MM.1S (cell line): Measurements from ENCODE around the gene TMEM167B.

Experiments
- DNase-seq: peaks from one replicate; pipeline ENCODE4 v3.0.0-alpha.2; 2015
- H2AFZ ChIP-seq: fragments of 300-600 bp; sonication (generic); 2 replicates; pipeline ENCODE4 v1.6.0; 2016; ENCODE audit warnings: antibody characterized with exemption, low read length
- H3F3A ChIP-seq: fragments of 300-600 bp; sonication (generic); 2 replicates; pipeline ENCODE4 v1.6.1; 2016; ENCODE audit warnings: mild to moderate bottlenecking, antibody characterized with exemption, low read length, moderate library complexity, mixed read lengths; ENCODE audit not compliant: insufficient read depth
- H3K27ac ChIP-seq: fragments of 300-600 bp; sonication (generic); 2 replicates; pipeline ENCODE4 v1.5.1; 2016; ENCODE audit warnings: mild to moderate bottlenecking, low read length
- H3K27me3 ChIP-seq: fragments of 300-600 bp; sonication (generic); replicated peaks from 2 replicates; pipeline ENCODE4 v1.6.0; 2016; ENCODE audit warnings: low read length; ENCODE audit not compliant: insufficient read depth
- H3K36me3 ChIP-seq: fragments of 300-600 bp; sonication (generic); replicated peaks from 2 replicates; pipeline ENCODE4 v1.6.1; 2016; ENCODE audit warnings: mild to moderate bottlenecking, low read length, mixed read lengths; ENCODE audit not compliant: insufficient read depth
- H3K4me1 ChIP-seq: fragments of 300-600 bp; sonication (generic); 2 replicates; pipeline ENCODE4 v1.6.1; 2016; ENCODE audit warnings: low read length, mixed read lengths
- H3K4me2 ChIP-seq: fragments of 300-600 bp; sonication (generic); 2 replicates; pipeline ENCODE4 v1.6.0; 2016; ENCODE audit warnings: low read depth, low read length
- H3K4me3 ChIP-seq: fragments of 300-600 bp; sonication (generic); 2 replicates; pipeline ENCODE4 v1.5.1; 2016; ENCODE audit warnings: low read length, mixed read lengths
- H3K79me2 ChIP-seq: fragments of 300-600 bp; sonication (generic); 2 replicates; pipeline ENCODE4 v1.6.1; 2016; ENCODE audit warnings: mixed run types, low read length, mixed read lengths
- H3K9ac ChIP-seq: fragments of 300-600 bp; sonication (generic); 2 replicates; pipeline ENCODE4 v1.6.1; 2016; ENCODE audit warnings: low read length, mixed read lengths
- H3K9me2 ChIP-seq: fragments of 300-600 bp; sonication (generic); replicated peaks from 2 replicates; pipeline ENCODE4 v1.6.1; 2016; ENCODE audit warnings: mild to moderate bottlenecking, low read length, mixed read lengths; ENCODE audit not compliant: insufficient read depth
- H3K9me3 ChIP-seq: fragments of 300-600 bp; sonication (generic); replicated peaks from 2 replicates; pipeline ENCODE4 v1.6.1; 2016; ENCODE audit warnings: mild to moderate bottlenecking, low read length, mixed read lengths; ENCODE audit not compliant: insufficient read depth
- H4K20me1 ChIP-seq: fragments of 300-600 bp; sonication (generic); 2 replicates; pipeline ENCODE4 v1.6.1; 2016; ENCODE audit warnings: mild to moderate bottlenecking, low read length, moderate library complexity, mixed read lengths; ENCODE audit not compliant: insufficient read depth
- EZH2 ChIP-seq: fragments of 300-600 bp; sonication (generic); optimal IDR thresholded peaks from 2 replicates; pipeline ENCODE3; 2017; ENCODE audit warnings: low read depth, mild to moderate bottlenecking, antibody characterized with exemption, low read length, mixed read lengths
- EZH2phosphoT487 ChIP-seq: fragments of 300-600 bp; sonication (generic); IDR thresholded peaks from 2 replicates; pipeline ENCODE4 v1.6.1; 2018; ENCODE audit warnings: antibody characterized with exemption, low read length
- TF ChIP-seq, protein P1 (sequence below): fragments of 300-600 bp; sonication (generic); IDR thresholded peaks from 2 replicates; pipeline ENCODE4 v1.5.1; 2016; ENCODE audit warnings: antibody characterized with exemption, low read length, mixed read lengths

TMEM167B gene

DNA sequence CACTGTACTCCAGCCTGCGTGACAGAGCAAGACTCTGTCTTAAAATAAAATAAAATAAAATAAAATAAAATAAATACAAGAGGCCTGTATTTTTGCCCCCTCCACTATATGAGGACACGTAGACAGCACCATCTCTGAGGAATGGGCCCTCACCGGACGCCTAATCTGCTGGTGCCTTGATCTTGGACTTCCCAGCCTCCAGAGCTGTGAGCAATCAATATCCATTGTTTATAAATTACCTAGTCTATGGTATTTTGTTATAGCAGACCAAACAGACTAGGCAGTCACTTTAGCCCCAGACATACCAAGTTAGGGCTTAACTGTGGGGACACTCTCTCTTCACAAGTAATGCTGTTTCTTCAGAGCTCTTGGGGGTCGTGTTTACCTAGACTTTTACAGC lies 29.8 kb downstream of the TMEM167B start:
- Histone ChIP-seq H3F3A (no peaks in the 10 kb centered on the region), H3K79me2 (no peaks in the 10 kb centered on the region), H3K27ac (no peak overlapping the region), H3K9ac (no peak overlapping the region), H3K36me3 (no peaks in the 10 kb centered on the region), H3K4me1 (no peaks in the 10 kb centered on the region), H3K9me3 (no peaks in the 10 kb centered on the region), H4K20me1 (no peaks in the 10 kb centered on the region), H3K4me2 (no peak overlapping the region), H3K9me2 (no peaks in the 10 kb centered on the region), H3K27me3 (no peaks in the 10 kb centered on the region), H3K4me3 (no peak overlapping the region), H2AFZ (no peak overlapping the region)
- TF ChIP-seq EZH2 (no peak), EZH2phosphoT487 (no peak)
- TF ChIP-seq, protein P1, sequence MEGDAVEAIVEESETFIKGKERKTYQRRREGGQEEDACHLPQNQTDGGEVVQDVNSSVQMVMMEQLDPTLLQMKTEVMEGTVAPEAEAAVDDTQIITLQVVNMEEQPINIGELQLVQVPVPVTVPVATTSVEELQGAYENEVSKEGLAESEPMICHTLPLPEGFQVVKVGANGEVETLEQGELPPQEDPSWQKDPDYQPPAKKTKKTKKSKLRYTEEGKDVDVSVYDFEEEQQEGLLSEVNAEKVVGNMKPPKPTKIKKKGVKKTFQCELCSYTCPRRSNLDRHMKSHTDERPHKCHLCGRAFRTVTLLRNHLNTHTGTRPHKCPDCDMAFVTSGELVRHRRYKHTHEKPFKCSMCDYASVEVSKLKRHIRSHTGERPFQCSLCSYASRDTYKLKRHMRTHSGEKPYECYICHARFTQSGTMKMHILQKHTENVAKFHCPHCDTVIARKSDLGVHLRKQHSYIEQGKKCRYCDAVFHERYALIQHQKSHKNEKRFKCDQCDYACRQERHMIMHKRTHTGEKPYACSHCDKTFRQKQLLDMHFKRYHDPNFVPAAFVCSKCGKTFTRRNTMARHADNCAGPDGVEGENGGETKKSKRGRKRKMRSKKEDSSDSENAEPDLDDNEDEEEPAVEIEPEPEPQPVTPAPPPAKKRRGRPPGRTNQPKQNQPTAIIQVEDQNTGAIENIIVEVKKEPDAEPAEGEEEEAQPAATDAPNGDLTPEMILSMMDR, result no peak
- DNase-seq, result no peak

DNA sequence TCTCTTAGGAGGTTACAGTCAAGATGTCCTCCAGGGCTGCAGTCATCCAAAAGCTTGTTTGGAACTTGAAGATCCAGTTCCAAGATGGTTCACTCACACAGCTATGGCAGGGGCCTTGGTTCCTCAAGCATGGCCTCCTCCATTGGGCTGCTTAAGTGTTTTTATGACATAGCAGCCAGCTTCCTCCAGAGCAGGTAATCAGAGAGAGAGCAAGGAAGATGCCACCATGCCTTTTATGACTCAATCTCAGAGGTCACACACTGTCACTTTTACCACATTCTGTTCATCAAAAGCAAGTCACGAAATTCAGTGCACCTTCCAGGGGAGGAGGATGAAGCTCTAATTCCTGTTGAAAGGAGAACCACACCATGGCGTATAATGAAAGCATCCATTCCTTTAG lies 40.5 kb downstream of the TMEM167B start:
- Histone ChIP-seq H3K4me2 (no peak overlapping the region), H3K27me3 (no peaks in the 10 kb centered on the region), H2AFZ (no peak overlapping the region), H3F3A (no peaks in the 10 kb centered on the region), H4K20me1 (no peaks in the 10 kb centered on the region), H3K4me1 (no peaks in the 10 kb centered on the region), H3K36me3 (no peaks in the 10 kb centered on the region), H3K9ac (no peak overlapping the region), H3K79me2 (no peaks in the 10 kb centered on the region), H3K9me2 (no peaks in the 10 kb centered on the region), H3K9me3 (no peaks in the 10 kb centered on the region), H3K4me3 (no peak overlapping the region), H3K27ac (no peak overlapping the region)
- no peak for DNase-seq
- TF ChIP-seq EZH2phosphoT487 (no peak), EZH2 (no peak)
- TF ChIP-seq, protein P1, result no peak

DNA sequence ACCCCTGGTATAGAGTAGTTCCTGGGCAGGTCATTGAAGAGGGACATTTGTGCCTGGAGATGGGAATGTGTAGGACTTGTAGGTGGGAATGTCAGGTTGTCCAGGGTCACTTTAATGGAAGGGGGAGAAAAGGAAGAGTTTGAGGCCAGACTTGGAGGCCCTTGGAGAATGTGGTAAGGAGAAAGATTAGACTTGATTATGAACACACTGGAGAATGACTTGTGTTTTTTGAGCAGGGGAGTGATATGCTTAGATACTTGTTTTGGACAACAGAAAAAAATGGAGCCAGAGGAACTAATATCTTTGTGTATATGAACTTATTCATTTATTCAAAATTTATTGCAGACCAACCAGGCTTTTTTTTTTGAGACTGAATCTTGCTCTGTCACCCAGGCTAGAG lies 41.2 kb downstream of the TMEM167B start:
- Histone ChIP-seq H3K9me2 (no peaks in the 10 kb centered on the region), H2AFZ (no peak overlapping the region), H3K4me1 (no peaks in the 10 kb centered on the region), H4K20me1 (no peaks in the 10 kb centered on the region), H3K9ac (no peak overlapping the region), H3K36me3 (no peaks in the 10 kb centered on the region), H3K27ac (no peak overlapping the region), H3K27me3 (no peaks in the 10 kb centered on the region), H3F3A (no peaks in the 10 kb centered on the region), H3K4me2 (no peak overlapping the region), H3K4me3 (no peak overlapping the region), H3K9me3 (no peaks in the 10 kb centered on the region), H3K79me2 (no peaks in the 10 kb centered on the region)
- TF ChIP-seq EZH2phosphoT487 (no peak), EZH2 (no peak)
- TF ChIP-seq, protein P1, result no peak
- no peak for DNase-seq
